NCI-H446 (cell line): Measurements from ENCODE around the gene F9.
"Not testable (repeated sequence)": the region's sequence is repeated elsewhere in the genome, so short reads cannot be mapped to it uniquely, and the experiment has no call there.

Experiments
- DNase-seq, 2 experiments: peaks; one replicate each; lab custom pipeline; 2025; lab: John Stamatoyannopoulos, UW

The F9 gene

DNA sequence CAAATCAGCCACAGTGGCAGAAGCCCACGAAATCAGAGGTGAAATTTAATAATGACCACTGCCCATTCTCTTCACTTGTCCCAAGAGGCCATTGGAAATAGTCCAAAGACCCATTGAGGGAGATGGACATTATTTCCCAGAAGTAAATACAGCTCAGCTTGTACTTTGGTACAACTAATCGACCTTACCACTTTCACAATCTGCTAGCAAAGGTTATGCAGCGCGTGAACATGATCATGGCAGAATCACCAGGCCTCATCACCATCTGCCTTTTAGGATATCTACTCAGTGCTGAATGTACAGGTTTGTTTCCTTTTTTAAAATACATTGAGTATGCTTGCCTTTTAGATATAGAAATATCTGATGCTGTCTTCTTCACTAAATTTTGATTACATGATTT is at the start of gene F9:
F9 (plus strand) TSS at position 190 of the 400 bp plus-strand sequence; CDS start at position 216, 26 bp downstream.
- DNase-seq, result no peak

DNA sequence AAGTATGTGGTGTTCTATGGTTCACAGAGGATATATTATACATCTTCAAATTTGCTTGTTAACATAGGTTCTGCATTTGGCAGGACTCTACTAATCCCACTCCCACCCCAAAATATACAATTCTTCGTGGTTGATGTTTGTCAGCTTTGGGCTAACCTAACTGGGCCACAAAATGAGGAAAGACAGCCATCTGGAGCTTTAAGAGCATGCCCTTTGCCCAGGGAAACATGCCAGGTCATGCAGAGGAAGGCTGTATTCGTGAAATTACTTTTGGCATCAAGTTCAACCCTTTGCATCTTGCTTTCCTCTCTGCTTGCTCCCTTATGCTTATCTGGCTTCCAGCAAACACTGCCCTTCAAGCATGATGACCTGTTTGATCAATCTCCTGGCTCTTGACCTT is 46.8 kb upstream of the F9 start:
- DNase-seq, result no peak

DNA sequence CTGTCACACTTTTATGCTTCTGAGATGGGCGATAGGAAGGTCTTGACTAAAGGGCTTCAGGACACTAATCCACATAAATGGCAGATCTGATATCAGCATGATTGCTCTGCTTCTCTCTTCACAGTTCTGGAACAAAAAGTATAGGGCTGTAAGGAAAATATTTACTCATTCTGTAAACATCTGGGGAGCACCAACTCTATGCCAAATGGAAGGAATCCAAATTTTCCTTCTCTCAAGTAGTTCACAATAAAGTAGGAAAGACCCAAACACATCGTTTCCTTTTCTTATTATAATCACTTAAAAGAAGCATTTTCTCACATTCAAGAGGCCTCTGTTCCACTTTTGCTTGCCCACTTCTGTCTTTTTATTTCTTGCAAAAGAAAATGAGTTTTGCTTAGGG is 45.9 kb upstream of the F9 start:
- DNase-seq, result no peak

DNA sequence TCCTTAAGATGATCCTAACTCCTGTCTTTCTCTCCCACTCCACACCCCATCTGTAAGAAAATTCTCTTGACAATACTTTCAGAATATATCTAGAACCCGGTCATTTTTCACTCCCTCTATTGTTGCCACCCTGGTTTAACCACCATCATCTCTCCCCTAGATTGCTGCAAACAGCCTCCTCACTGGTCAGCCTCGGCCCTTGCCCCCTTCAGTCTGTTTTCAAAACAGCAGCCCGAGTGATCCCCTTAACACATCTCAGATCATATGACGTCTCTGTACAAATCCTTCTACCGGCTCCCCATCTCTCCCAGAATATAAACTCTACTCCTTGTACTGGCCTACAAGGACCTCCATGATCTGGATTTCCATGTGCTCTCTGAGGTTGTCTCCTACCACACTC is 35.2 kb upstream of the F9 start:
- DNase-seq, result no peak

DNA sequence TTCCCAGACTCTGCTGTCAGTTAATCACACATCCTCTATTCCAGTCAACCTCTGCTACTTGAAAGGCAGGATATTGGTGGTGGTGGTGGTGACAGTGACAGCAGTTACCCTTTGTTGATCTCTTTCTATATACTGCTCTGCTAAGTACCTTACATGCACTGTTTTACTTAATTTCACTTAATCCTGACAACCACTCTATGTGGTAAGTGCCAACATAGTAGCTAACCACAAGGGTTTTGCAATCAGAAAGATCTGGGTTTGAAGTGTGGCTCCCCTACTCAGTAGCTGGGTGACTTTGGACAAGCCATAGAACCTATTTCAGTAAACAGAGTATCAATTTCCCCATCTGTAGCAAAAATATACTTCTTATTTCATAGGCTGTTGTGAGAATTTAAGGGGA is 24.2 kb upstream of the F9 start:
- no peak for DNase-seq

DNA sequence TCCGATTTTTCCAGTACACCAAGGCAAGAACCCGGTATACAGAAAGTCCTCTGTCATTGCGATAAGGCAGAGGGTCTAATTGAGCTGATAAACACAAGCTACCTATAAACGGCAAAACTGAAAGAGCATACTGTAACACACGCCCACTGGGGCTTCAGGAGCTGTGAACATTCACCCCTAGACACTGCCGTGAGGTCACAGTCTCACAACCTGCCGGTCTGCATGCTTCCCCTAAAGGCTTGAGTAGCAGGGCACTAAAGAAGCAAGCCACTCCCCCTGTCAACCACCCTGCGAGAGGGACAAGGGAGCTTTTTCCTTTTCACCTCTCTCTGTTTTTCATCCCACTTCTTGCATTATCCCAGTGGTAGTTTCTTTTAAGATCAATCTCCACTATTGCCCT is 22.4 kb upstream of the F9 start:
- DNase-seq, result no peak

DNA sequence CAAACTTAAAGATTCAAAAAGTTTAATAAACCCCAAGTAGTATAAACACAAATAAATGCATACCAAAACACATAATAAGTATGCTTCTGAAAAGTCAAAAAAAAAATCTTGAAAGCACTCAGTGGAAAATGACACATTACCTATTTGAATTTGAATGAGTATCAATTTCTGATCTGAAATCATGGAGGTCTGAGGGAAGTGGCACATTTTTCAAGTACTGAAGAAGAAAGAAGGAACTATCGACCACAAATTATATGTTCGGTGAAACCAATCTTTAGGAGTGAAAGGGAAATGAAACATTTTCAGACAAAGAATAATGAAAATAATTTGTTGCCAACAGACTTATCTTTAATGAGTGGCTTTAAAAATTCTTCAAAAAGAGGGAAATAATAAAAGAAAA is 12.1 kb upstream of the F9 start:
- no peak for DNase-seq

DNA sequence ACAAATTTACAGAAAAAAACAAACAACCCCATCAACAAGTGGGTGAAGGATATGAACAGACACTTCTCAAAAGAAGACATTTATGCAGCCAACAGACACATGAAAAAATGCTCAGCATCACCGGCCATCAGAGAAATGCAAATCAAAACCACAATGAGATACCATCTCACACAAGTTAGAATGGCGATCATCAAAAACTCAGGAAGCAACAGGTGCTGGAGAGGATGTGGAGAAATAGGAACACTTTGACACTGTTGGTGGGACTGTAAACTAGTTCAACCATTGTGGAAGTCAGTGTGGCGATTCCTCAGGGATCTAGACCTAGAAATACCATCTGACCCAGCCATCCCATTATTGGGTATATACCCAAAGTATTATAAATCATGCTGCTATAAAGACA is 1.7 kb upstream of the F9 start:
- not testable (repeated sequence) for DNase-seq

DNA sequence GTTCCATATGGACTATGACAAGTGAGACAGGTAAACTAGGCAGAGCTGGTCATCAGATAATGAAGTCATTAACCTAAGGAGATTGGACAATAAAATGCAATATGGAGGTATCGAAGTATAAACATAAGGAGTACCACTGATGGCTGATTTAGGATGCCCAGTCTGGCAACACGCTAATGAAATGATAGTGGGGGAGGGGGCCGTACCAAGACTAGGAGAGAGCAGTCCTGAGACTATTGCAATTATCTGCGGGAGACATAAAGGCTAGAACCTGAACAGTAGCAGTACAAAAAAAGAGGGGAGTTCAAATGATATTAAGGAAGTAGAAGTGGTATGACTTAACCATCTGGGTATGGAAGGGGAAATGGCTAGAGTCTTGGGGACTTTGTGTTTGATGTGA is 2.3 kb downstream of the F9 start:
- DNase-seq, result no peak

DNA sequence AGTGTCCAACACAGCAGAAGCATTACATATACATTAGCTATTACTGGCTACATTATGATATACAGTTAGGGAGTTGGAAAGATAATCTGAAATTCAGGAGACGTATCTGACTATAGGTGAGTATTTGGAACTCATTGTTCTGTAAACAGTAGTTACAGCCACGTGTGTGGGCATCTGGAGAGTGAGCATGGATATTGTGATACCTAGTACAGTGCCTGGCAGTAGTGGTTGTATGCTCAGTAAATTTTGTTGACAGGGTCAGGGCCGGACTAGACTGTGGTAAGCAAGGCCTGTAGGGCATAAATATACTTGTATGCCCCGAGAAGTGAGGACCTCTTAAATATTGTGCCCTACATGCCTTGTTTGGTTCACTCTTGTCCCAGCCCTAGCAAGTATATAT is 2.9 kb downstream of the F9 start:
- no peak for DNase-seq

DNA sequence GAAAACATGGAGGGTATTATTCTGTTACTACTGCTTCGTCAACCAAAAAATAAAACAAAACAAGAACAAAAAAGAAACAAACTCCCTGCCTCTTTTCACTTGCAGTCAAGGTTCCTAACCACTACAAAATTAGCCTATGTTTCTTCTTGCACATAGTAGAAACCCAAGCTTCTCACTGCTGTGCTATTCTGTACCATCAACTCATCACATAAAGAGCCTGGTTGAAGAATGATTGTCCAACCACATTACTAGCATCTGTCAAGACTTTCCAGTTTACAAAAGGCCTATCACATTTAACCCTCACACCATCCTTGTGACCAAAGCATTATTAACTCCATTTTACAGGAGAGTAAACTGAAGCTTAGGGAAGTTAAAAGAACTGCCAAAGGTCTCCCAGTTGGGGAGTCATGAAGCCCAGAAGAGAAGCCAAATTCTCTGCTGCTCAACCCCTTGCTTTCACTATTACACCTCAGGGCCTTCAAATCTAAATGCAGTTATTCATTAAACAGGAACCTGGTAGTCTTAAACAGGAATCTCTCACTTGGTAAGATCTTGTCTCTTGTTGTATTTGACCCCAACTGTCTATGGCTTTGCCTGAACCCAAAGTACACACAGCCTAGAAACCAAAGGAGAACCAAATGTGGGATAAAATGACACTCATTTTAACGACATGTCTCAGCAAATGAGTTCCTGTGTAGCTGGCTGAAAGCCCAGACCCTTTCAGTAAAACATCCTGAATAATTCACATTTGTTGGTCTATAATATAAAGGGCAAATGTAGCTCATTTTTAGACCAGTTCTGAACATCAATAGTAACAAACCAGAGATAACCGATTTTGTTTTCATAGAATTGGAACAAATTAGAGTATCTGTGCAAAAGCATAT is 8.6 kb downstream of the F9 start:
- DNase-seq, result no peak

DNA sequence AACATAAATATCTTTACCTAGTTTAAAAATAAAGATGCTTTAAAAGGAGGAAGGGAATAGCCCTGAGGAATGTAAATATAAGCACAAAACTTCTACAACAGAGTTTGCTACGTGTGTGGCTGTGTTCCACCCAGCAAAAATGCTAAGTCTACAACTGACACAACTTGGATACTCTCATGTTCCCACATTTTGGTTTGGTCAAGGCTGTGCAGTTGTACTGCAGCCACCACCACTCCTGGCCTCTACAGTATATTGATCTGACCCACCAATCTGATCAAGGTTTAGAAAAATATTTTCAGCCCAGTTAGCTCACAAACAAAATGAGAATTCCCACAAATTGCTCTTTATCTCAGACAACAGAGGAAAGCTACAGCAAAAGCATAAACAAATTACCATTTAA is 12.1 kb downstream of the F9 start:
- DNase-seq, result no peak

DNA sequence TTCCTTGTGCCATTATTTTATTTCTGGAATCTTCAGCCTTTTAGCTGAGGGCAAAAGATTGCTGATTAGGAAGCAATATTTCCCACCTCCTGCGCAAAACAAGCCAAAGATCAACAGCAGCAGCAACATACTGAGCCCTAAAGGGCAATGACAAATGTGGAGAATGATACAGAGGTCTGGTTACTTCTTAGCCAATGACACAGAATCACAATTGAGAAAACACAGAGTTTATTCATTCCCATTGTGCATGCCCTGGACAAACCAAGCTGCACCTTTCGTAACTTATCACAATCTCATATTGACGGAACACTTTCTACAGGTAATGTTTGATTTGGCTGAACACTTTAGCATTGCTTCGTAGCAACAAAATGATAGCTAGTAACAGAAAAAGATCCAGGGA is 13.4 kb downstream of the F9 start:
- no peak for DNase-seq

DNA sequence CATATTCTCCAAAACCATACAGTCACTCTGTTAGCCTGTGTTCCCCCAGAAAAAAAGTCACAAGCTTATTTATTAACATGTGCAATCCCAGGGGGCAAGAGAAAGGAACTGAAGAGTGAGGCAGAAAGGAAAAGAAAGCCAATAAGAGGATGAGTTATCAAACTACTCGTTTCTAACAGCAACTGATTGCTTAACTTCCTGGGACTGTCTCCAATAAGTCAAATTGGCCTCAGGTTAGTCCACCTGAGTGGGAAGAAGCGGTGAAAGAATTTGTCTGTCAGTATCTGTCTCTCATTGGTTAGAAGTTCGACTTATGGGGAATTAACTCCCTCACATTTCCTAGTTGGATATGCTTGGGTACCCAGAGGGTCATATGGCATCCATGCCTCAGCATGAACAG is 14.1 kb downstream of the F9 start:
- DNase-seq, result no peak

DNA sequence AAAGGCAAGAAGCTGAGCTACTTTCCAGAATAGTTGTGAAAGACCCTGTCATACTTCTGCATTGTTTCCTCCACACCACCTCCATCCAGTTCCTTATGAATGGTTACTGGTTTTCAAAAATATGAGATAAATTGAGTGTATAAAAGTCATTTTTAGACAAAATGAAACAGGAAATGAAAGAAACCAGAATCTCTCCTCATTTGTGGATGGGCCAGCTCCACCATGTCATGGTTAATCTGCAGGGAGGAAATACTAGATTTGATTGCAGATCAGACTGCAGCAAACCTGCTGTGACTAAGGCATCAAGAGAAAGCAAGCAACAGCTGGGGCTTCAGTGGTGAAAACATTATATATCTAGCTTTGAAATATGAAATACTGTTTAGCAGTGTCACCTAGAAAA is 23.8 kb downstream of the F9 start:
- no peak for DNase-seq

DNA sequence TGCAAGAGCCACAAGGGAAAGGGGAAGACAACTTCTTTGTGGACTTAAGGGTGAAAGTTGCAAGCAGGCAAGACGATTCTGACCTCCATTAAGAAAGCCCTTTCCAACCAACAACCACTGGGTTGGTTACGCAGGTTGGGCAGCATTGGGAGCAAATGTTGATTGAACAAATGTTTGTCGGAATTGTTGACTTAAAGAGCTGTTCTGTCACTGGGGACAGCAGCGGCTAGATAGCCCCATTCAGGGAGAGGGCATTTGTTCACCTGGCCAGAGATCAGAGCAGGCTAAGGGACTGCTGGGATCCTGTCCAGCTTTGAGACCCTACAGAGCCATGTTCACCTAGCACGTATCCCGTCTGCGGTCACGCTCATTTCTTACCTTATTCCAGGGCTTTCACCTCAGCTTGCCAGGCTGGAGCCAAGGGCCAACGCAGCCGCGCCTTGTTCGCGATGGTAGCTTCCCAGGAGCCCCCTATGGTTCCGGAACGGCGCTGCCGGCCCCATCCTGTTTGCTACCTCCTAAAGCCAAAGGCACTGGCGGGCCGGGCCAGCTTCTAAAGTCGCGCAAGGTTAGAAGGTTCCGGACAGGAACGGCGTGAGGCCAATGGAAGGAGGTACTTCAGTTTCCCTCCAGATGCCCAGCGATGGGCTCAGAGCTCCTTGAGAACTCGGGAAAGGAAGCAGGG is 24.6 kb downstream of the F9 start:
- no peak for DNase-seq

DNA sequence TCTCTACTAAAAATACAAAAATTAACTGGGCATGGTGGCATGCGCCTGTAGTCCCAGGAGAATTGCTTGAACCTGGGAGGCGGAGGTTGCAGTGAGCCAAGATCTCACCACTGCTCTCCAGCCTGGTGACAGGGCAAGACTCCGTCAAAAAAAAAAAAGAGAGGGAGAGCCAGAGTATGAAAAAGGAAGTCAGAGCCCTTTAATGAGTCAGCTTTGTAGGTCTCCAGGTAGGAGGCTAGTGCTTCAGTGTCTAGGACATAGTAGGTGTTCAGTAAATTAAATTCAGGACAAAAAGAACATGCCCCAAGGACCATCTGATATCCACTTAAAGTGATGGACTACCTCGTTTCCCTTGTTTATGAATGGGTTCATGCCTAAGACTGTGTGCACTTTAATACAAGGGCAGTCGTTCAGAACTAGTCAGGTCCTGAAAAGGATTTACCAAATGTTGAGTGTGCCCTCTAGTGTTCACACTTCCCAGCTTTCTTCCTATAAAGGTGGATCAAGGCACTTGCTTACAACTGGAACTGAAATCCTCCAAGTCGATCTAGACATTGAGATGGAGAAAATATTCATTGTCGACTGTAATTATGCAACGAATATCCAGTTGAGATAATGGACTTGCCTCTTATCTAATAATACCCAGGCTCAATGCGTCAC is 29.0 kb downstream of the F9 start:
- DNase-seq, result peak; percentile 4 to 42

DNA sequence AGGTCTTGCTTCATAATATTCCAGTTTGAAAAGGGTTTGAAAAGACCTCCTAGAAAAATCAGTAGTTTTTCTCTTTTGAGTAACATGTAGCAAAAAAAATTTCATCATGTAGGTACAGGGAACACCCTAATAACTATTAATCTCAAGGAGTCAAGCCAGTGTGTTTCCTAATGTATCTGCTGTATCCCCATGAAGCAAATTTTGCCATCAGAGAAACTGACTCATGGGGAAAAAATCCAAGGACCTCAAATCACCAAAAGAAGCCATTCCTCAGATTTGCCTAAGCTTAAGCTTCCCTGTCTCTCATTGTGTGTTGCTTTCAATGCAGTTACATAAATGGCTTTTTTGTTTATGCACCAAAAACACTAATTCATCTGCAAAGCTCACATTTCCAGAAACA is 29.7 kb downstream of the F9 start:
- no peak for DNase-seq

DNA sequence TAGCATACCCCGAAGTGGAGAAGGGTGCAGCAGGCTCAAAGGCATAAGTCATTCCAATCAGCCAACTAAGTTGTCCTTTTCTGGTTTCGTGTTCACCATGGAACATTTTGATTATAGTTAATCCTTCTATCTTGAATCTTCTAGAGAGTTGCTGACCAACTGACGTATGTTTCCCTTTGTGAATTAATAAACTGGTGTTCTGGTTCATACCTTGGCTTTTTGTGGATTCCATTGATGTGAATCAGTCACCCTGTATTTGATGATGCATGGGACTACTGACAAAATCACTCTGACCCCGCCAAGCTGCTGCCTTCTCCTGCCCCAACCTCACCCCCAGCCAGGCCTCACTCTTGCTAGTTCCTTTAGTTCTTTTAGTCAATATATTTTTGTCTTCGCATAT is 32.7 kb downstream of the F9 start:
- no peak for DNase-seq

DNA sequence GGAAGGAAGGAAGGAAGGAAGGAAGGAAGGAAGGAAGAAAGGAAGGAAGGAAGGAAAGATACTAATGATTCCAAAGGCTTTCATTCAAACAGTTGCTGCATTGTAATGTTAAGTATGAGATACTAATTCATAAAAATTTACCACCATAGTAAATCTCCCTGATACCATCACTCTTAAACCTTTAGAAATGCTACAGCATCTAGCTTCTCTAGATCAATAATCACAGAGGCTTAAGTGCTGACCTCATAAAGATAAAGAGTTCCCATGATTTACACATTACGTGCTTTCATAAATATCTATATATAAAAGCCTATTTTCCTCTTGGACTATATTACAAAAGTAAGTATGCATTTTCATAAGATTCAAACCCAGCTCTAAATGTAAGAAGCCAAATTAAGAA is 36.4 kb downstream of the F9 start:
- DNase-seq, result no peak

DNA sequence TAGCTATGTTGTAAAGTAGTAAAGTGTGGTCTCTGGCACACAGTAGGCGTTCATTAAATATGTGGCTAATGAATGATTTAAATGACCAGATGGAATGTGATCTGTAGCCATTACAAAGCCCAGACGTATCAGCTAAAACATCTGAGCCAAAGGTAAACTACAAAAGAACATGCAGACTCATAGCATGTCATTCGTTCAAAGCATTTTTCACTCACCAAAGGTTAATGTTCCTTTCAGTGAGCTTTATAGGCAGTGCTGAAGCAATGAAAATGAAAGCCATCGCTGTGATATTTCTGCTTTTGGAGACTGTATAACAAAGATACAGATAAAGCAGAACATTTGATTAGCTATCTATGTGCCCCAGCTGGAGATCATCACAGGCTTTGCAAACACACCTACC is 50.5 kb downstream of the F9 start:
- DNase-seq, result no peak

DNA sequence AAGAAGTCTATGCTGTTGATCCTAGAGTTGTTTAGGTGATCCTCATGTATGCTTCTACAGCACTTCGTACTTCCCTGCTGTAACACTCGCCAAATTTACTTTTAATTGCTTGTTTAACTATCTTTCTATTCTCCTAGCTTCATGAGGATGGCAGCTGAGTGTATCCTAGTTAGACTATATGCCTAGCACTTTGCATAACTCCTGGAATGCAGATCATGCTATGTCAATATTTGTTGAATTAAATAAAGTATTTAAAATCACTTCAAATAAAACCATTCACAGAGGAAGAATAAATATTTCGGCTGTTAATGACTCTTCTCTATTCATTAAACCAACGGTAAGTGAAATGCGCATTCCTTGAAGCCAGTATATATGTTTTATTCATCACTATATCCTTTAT is 55.1 kb downstream of the F9 start:
- no peak for DNase-seq

DNA sequence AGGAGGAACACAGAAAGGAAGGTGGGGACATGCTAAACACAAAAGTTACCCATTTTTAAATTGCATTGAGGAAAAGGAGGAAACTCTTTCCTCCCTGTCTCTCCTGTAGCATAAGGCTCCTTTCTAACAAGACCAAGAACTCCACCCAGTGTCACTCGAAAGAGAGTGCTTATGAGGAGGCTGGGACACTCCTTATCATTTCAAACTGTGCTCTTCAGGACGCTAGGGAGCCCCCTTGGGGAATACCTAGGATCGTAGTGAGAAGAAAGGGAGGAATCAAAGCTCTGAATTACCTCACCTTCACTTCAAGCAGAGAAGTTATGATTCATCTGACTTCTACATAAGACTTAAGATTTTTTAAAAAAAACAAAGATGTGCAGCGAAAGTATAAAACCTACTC is 65.5 kb downstream of the F9 start:
- DNase-seq, result no peak
